NB4 (cell line): ENCODE data around the gene ABHD1.

Source experiments
- DNase-seq: peaks from one replicate; pipeline ENCODE4 v3.0.0; 2010; ENCODE audit warnings: low read depth
- H3K4me3 ChIP-seq: one replicate; pipeline ENCODE4 v1.5.1; 2011; ENCODE audit warnings: mild to moderate bottlenecking, low read depth, low read length, moderate library complexity
- CTCF ChIP-seq: IDR thresholded peaks from one replicate; pipeline ENCODE4 v1.5.1; 2012; ENCODE audit warnings: low read depth, low read length
- MAX ChIP-seq: IDR thresholded peaks from 2 replicates; pipeline ENCODE4 v1.6.1; 2011; ENCODE audit warnings: low read depth, low read length
- MYC ChIP-seq: IDR thresholded peaks from 2 replicates; pipeline ENCODE4 v1.6.1; 2011; ENCODE audit warnings: low read depth, low read length
- POLR2A ChIP-seq: IDR thresholded peaks from 2 replicates; pipeline ENCODE4 v1.6.1; 2011; ENCODE audit warnings: mild to moderate bottlenecking; ENCODE audit not compliant: insufficient read length; ENCODE audit errors: extremely low read depth

Gene ABHD1

GRCh38 chr2:27158468-27158867 lies 34.9 kb downstream of the ABHD1 start:
- no peak for DNase-seq
- H3K4me3 ChIP-seq: no peak overlapping the region
- no peak for TF ChIP-seq MAX

GRCh38 chr2:27159271-27159670 lies 35.7 kb downstream of the ABHD1 start:
- TF ChIP-seq MAX: no peak
- no peak for TF ChIP-seq POLR2A
- no peak for TF ChIP-seq CTCF
- TF ChIP-seq MYC: no peak
- no peak for DNase-seq

GRCh38 chr2:27160191-27160590 lies 36.6 kb downstream of the ABHD1 start:
- DNase-seq: no peak
- TF ChIP-seq MYC: no peak
- TF ChIP-seq CTCF: no peak
- TF ChIP-seq POLR2A: no peak
- TF ChIP-seq MAX: no peak
- H3K4me3 ChIP-seq: no peak overlapping the region

More at GRCh38 chr2:27159271-27159670, 35.7 kb downstream of the ABHD1 start:
- H3K4me3 ChIP-seq: no peak overlapping the region

GRCh38 chr2:27162151-27163121 lies 38.8 kb downstream of the ABHD1 start:
- TF ChIP-seq MYC (no peak), MAX (no peak), POLR2A (no peak), CTCF (no peak)
- no peak for DNase-seq
- H3K4me3 ChIP-seq: no peak overlapping the region

- TF ChIP-seq MAX (no peak), CTCF (no peak), MYC (no peak), POLR2A (no peak)
- no peak for DNase-seq
- H3K4me3 ChIP-seq: no peak overlapping the region
Observed at GRCh38 chr2:27164960-27165763, 41.5 kb downstream of the ABHD1 start.
